ENCODE results near the gene IGHMBP2. TPM values are rescaled to one million over a fixed set of nuclear protein-coding genes. Genes with fewer than 3 reads are reported as not detected.

Gene IGHMBP2
- total RNA-seq, 1 experiment from 2014 or later: 24.0 TPM

DNA sequence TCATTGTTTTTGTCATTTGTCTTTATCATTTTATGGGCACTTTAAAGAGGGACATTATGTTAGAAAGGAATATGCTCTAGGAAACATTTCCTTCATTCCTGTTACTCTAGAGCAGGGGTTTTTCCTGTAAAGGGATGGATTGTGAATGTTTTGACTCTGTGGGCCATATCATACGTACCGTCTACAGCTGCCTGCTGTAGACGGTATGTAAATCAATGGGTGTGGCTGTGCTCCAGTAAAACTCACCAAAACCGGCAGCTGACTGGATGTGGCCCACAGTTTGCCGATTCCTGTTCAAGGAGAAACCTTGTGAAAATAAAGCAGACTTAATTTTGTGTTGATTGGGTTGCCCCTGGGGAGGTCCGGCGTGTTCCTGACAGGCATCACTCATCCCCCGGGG, 7.3 kb downstream of the IGHMBP2 start:
- Histone ChIP-seq H3K9ac (ENCODE audit: extremely low read depth, insufficient read length, low read length) (no peak overlapping the region), H3K4ac (ENCODE audit: low read depth, low read length) (no peak overlapping the region), H3K27me3 (ENCODE audit: insufficient read depth, low read length) (no peaks in the 10 kb centered on the region), H3T11ph (ENCODE audit: low read length) (no peak overlapping the region), H3K79me2 (ENCODE audit: insufficient read depth, low read length) (0 out of 2 replicates have a peak, but pooled peaks cover 2% of the 10 kb centered on the region), H3K56ac (ENCODE audit: insufficient read length, low read depth, low read length) (no peak overlapping the region), H2BK12ac (ENCODE audit: insufficient read length, low read depth, low read length) (no peak overlapping the region), H3K18ac (ENCODE audit: insufficient read length, low read depth, low read length) (no peak overlapping the region), H2AFZ (ENCODE audit: low read length) (no peak overlapping the region), H4K20me1 (ENCODE audit: control insufficient read depth, insufficient read depth, insufficient read length) (no peaks in the 10 kb centered on the region), H3K4me1 (ENCODE audit: insufficient read depth, low read length) (no peaks in the 10 kb centered on the region), H3K27ac (ENCODE audit: insufficient read length, low read depth, low read length) (no peak overlapping the region), H4K5ac (ENCODE audit: insufficient read length, low read depth, low read length) (no peak overlapping the region), H3K23ac (ENCODE audit: insufficient read length, low read depth, low read length) (no peak overlapping the region), H4K8ac (replicated peaks; ENCODE audit: insufficient read length, low read depth, low read length) (no peak overlapping the region), H2BK20ac (ENCODE audit: low read depth, low read length, poor library complexity, severe bottlenecking) (no peak overlapping the region), H2BK120ac (ENCODE audit: low read depth, low read length, poor library complexity, severe bottlenecking) (no peak overlapping the region), H4K91ac (ENCODE audit: insufficient read length, low read depth, low read length) (no peak overlapping the region), H3K14ac (ENCODE audit: insufficient read depth, low read length) (no peak overlapping the region), H3K23me2 (ENCODE audit: insufficient read length, low read depth, low read length, poor library complexity, severe bottlenecking) (no peaks in the 10 kb centered on the region), H2BK5ac (ENCODE audit: insufficient read length, low read length) (no peak overlapping the region), H3K79me1 (ENCODE audit: insufficient read depth, low read depth, low read length, poor library complexity, severe bottlenecking) (no peaks in the 10 kb centered on the region), H3K9me3 (ENCODE audit: control insufficient read depth, low read depth, low read length) (no peaks in the 10 kb centered on the region), H2AK5ac (ENCODE audit: insufficient read length, low read length) (no peak overlapping the region), H2BK15ac (ENCODE audit: low read depth, low read length) (no peak overlapping the region), H3K4me2 (ENCODE audit: insufficient read depth, insufficient read length, low read length) (no peak overlapping the region)
- Mint-ChIP-seq H3K4me1 (no peaks in the 10 kb centered on the region), H3K27ac (no peak overlapping the region), H3K27me3 (ENCODE audit: low read depth) (no peaks in the 10 kb centered on the region), H3K4me3 (no peak overlapping the region), H3K36me3 (ENCODE audit: insufficient read depth in 1 of 3, low read depth in 3 of 3) (peaks cover 22 to 69% (median 65%) of the 10 kb centered on the region in 3 experiments; a peak in 6 of 7 replicates), H3K9me3 (no peaks in the 10 kb centered on the region)
- WGBS (ENCODE audit: extremely low coverage, insufficient read length, low lambda C conversion rate): no CpG with 5 or more reads among the region's 8 CpGs
- TF ChIP-seq, protein P1, sequence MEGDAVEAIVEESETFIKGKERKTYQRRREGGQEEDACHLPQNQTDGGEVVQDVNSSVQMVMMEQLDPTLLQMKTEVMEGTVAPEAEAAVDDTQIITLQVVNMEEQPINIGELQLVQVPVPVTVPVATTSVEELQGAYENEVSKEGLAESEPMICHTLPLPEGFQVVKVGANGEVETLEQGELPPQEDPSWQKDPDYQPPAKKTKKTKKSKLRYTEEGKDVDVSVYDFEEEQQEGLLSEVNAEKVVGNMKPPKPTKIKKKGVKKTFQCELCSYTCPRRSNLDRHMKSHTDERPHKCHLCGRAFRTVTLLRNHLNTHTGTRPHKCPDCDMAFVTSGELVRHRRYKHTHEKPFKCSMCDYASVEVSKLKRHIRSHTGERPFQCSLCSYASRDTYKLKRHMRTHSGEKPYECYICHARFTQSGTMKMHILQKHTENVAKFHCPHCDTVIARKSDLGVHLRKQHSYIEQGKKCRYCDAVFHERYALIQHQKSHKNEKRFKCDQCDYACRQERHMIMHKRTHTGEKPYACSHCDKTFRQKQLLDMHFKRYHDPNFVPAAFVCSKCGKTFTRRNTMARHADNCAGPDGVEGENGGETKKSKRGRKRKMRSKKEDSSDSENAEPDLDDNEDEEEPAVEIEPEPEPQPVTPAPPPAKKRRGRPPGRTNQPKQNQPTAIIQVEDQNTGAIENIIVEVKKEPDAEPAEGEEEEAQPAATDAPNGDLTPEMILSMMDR (conservative IDR thresholded peaks at IDR 0.05): no peak
- no peak for DNase-seq
